ENCODE data around the gene TBXAS1.

Gene TBXAS1

GRCh38 chr7:139897422-139898090, 68.5 kb downstream of the TBXAS1 start:
- no peak overlapping the region for H3K27ac ChIP-seq
- no peak for TF ChIP-seq CTCF (IDR thresholded peaks at IDR 0.05)
- TF ChIP-seq ZFX (IDR thresholded peaks at IDR 0.05; ENCODE audit: borderline replicate concordance): no peak

GRCh38 chr7:139898483-139898882, 69.4 kb downstream of the TBXAS1 start:
- no peak overlapping the region for H3K27ac ChIP-seq

GRCh38 chr7:139899328-139899955, 70.4 kb downstream of the TBXAS1 start:
- H3K27ac ChIP-seq: no peak overlapping the region
- TF ChIP-seq CTCF (IDR thresholded peaks at IDR 0.05) (no peak), ZFX (IDR thresholded peaks at IDR 0.05; ENCODE audit: borderline replicate concordance) (no peak)

More at GRCh38 chr7:139898483-139898882, 69.4 kb downstream of the TBXAS1 start:
- TF ChIP-seq ZFX (IDR thresholded peaks at IDR 0.05; ENCODE audit: borderline replicate concordance): no peak
- TF ChIP-seq CTCF (IDR thresholded peaks at IDR 0.05): no peak

- H3K27ac ChIP-seq: no peak overlapping the region
- TF ChIP-seq ZFX (IDR thresholded peaks at IDR 0.05; ENCODE audit: borderline replicate concordance) (no peak), CTCF (IDR thresholded peaks at IDR 0.05) (no peak)
These were observed 71.3 kb downstream of the TBXAS1 start for GRCh38 chr7:139900326-139900725.

GRCh38 chr7:139901056-139901795, 72.2 kb downstream of the TBXAS1 start:
- TF ChIP-seq ZFX (IDR thresholded peaks at IDR 0.05; ENCODE audit: borderline replicate concordance) (no peak), CTCF (IDR thresholded peaks at IDR 0.05) (no peak)

GRCh38 chr7:139901901-139902300, 72.8 kb downstream of the TBXAS1 start:
- no peak overlapping the region for H3K27ac ChIP-seq
- TF ChIP-seq CTCF (IDR thresholded peaks at IDR 0.05): no peak

More at GRCh38 chr7:139901056-139901795, 72.2 kb downstream of the TBXAS1 start:
- no peak overlapping the region for H3K27ac ChIP-seq

All from 22Rv1 (cell line).